Measurements from ENCODE around the gene SCUBE1.

DNA sequence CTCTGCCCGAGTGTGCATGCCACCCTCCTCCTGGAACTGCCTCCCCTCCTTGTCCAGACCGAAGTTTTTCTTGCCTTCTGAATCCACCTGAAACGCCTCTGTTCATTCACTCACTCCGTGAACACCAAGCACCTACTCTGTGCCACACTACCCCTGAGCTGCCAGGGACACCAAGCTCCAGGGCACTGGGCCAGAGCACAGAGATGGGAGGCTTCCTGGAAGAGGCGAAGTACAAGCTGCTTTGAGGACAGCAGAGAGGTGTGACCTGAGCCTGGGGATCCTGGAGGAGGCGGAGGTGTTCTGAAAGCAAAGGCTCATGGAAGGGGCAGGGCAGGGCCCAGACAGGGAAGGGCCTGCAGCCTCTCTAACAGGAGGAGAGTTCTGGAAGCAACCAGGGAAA is 47.5 kb downstream of the SCUBE1 start:
- TF ChIP-seq POLR2A (IDR thresholded peaks at IDR 0.05): no peak
- TF ChIP-seq, protein P1, sequence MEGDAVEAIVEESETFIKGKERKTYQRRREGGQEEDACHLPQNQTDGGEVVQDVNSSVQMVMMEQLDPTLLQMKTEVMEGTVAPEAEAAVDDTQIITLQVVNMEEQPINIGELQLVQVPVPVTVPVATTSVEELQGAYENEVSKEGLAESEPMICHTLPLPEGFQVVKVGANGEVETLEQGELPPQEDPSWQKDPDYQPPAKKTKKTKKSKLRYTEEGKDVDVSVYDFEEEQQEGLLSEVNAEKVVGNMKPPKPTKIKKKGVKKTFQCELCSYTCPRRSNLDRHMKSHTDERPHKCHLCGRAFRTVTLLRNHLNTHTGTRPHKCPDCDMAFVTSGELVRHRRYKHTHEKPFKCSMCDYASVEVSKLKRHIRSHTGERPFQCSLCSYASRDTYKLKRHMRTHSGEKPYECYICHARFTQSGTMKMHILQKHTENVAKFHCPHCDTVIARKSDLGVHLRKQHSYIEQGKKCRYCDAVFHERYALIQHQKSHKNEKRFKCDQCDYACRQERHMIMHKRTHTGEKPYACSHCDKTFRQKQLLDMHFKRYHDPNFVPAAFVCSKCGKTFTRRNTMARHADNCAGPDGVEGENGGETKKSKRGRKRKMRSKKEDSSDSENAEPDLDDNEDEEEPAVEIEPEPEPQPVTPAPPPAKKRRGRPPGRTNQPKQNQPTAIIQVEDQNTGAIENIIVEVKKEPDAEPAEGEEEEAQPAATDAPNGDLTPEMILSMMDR (IDR thresholded peaks at IDR 0.05): no peak
